Measurements from ENCODE around the gene FAM72C. TPM values are rescaled to one million over a fixed set of nuclear protein-coding genes. Genes with fewer than 3 reads are reported as not detected.
"Not testable (repeated sequence)": the region's sequence is repeated elsewhere in the genome, so short reads cannot be mapped to it uniquely, and the experiment has no call there.

Gene FAM72C
- total and polyA plus RNA-seq, 12 donors: 0.08 to 1.3 (median 0.44) TPM; not detected in 3

DNA sequence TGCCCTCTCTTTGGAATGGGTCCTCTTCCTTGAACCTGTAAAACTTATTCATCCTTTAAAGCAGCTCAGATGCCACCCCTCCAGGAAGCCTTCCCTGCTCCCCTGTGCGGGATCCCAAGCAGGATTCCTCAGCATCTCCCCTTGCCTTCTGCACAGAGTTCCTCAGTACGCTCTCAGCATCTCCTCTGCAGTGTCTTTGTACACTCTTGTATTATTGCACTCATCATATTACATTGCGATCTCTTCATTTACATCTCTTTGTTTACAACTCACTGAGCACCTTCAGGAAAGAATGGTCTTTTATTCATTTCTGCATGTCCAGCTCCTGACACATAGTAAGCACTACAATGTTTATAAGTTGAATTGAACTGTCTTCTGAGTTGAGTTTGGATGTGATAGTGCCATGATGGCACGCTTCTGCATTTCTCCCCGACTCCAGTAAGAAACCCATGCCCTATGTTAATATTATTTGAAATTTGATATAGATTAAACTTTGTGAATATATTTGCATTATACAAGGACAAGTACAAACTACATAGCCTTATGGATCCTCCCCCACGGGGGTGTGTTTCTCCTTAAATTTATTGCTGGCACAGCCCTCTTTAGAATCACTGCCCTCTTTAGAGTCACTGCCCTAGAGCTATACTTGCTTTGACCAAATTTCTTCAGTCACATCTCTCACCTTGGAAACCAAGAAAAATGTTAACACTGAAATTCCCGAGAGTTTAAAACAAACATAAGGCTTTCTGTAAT lies 13.1 kb upstream of the FAM72C start:
- H3K4me3 ChIP-seq; H3K36me3 ChIP-seq (replicated peaks in 1 of 2); H3K4me1 ChIP-seq (replicated peaks in 1 of 2); H3K27me3 ChIP-seq; intact Hi-C loops (cut with DNase I); DNase-seq; H3K9me3 ChIP-seq (replicated peaks in 1 of 3); H3K27ac ChIP-seq: not testable (repeated sequence)
- WGBS, 4 donors: 93 to 100% (median 100%) methylated on average over 3 of the region's 7 CpGs

DNA sequence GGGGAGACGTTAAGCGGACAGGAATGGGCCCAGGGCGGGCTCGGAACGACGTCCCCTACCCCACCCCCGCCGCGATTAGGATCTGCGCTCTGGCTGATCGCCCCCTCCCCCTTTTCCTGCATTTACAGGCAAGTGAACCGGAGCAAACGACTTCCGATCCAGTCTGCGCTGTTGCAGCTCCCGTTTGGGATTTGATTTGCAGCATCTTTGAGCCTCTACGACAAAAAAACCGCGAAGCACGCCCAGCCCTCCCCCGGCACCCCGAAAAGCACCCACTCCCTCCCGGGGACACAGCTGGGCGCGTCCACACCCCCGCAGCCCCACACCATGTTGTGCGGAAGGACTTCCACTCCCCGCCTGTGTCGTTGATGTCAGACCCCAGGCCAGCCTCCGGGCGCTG lies 2.6 kb upstream of the FAM72C start:
- DNase-seq: peak in 2 of 7 donors; percentile 13 to 20
- WGBS, 4 donors: 0 to 2% methylated on average over 10 to 12 of the region's 31 CpGs; no CpG with 5 or more reads in 2 of the 4 donors
- H3K4me1 ChIP-seq (replicated peaks in 1 of 2); intact Hi-C loops (cut with DNase I); H3K27ac ChIP-seq; H3K36me3 ChIP-seq (replicated peaks in 1 of 2); H3K27me3 ChIP-seq; H3K9me3 ChIP-seq (replicated peaks in 1 of 3): not testable (repeated sequence)
- H3K4me3 ChIP-seq: peak overlapping the region in 1 of 4 donors; percentile 45

DNA sequence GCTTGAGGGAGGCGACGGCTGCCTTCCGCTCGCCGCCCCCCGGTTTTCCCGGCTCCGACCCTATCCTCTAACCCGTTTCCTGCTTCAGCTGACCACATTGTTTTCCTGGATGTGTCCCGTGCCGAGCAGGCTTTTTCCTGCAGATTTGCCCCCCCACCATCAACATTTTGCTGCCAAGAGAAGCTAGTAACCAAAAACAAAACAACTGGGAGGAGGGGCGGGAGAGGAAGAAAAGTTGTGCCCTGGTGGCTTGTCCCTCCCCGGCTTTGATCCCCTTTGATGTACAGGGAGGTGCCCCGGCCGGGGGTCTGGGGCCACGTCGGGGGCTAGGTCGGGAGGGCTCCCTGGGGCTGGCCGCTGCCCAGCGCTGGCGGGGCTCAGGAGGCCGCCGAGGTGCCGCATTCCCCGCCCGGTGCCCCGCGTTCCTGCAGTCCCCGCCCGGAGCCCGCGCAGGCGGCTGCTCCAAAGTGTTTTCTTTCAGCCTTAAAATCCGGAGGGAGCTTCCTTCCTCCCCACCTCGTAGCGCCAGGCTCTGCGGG lies 2.2 kb upstream of the FAM72C start:
- H3K27ac ChIP-seq: peak overlapping the region in 1 of 5 donors; percentile 40
- WGBS, 4 donors: 0 to 2% (median 1%) methylated on average over 6 to 14 of the region's 37 CpGs; no CpG with 5 or more reads in 1 of the 4 donors
- peak in 6 of 7 donors; percentile 7 to 60 (median 32) for DNase-seq

DNA sequence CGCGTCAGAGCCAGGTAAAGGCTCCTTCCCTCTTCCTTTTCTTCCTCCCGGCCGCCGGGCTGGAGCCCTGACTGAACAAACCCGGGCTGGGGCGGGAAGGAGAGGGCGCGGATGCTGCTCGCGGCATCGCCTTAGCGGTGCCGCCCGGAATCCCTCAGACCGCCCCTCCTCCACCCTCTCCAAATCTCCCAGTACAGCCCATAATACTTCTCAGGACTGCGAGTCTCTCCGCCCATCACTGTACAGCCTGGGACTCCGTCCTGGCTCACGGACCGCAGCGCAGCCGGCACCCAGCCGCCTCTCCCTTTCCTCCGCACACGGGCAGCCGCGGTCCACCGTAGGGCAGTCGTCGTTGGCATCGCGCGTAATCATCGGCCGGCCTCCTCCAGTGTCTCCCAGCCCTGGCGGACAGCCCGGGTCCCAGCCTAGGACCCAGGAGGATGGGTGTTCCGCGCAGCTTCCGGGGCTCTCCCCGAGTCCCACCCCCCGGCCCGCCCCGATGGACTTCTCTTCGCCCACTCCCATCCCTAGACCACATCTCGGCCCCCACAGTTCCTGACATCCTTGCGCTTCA lies 1.1 kb upstream of the FAM72C start:
- H3K4me1 ChIP-seq (replicated peaks in 1 of 2); DNase-seq; H3K36me3 ChIP-seq (replicated peaks in 1 of 2); intact Hi-C loops (cut with DNase I); H3K4me3 ChIP-seq; H3K27me3 ChIP-seq; H3K9me3 ChIP-seq (replicated peaks in 1 of 3); H3K27ac ChIP-seq: not testable (repeated sequence)
- WGBS, 4 donors: no CpG with 5 or more reads among the region's 48 CpGs

More for the DNA sequence above, 2.2 kb upstream of the FAM72C start:
- intact Hi-C loops (cut with DNase I); H3K9me3 ChIP-seq (replicated peaks in 1 of 3); H3K4me1 ChIP-seq (replicated peaks in 1 of 2); H3K27me3 ChIP-seq; H3K36me3 ChIP-seq (replicated peaks in 1 of 2): not testable (repeated sequence)
- peak overlapping the region in 1 of 4 donors; percentile 45 for H3K4me3 ChIP-seq

DNA sequence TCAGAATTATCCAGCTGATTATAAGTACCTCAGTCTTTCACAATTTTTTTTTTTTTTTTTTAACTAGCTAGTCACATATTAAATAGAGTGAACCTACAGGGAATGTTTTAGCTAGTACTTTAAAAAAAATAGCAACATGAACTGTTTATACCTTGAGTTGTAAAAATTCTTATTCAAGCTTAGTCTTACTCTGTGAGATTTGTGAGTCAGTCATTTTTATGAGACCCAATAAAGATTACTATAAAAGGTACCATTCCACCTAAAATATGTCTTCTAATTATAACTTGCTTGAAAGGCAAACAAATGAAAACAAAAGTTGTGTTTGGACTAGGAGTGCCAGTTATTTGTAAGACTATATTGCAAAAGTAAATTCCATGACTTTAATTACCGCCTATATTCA lies 5.9 kb downstream of the FAM72C start:
- H3K4me3 ChIP-seq; H3K27ac ChIP-seq; H3K27me3 ChIP-seq; intact Hi-C loops (cut with DNase I); DNase-seq; H3K36me3 ChIP-seq (replicated peaks in 1 of 2); H3K9me3 ChIP-seq (replicated peaks in 1 of 3); H3K4me1 ChIP-seq (replicated peaks in 1 of 2): not testable (repeated sequence)
- no CpG with 5 or more reads among the region's 1 CpG for WGBS, 4 donors

DNA sequence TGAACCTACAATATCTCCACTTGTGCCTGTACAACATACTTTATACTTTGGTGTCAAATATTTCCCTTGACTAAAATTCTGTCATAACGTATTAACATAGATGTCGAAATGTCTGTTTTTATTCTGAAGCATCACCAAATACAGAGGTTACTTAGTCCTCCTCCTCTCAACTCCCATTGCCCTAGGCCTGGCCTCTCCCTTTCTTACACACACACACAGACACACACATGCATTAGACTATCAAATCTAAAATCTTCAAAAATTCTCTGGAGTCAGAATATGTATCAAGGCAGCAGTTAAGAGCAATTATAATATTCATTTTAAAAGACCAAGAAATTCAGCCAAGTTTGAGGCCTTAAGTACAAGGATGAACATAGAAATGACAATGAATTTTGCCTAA lies 7.5 kb downstream of the FAM72C start:
- H3K4me1 ChIP-seq (replicated peaks in 1 of 2); H3K9me3 ChIP-seq (replicated peaks in 1 of 3); intact Hi-C loops (cut with DNase I); H3K36me3 ChIP-seq (replicated peaks in 1 of 2); H3K27ac ChIP-seq; H3K4me3 ChIP-seq; H3K27me3 ChIP-seq; DNase-seq: not testable (repeated sequence)
- no CpG with 5 or more reads among the region's 2 CpGs for WGBS, 4 donors

GRCh38 chr1:143955930-143956329 lies 15.9 kb downstream of the FAM72C start:
- WGBS, 4 donors: no CpG with 5 or more reads among the region's 3 CpGs

GRCh38 chr1:143952913-143953312 lies 18.9 kb downstream of the FAM72C start:
- H3K9me3 ChIP-seq (replicated peaks in 1 of 3); DNase-seq; H3K36me3 ChIP-seq (replicated peaks in 1 of 2); H3K27me3 ChIP-seq; H3K4me1 ChIP-seq (replicated peaks in 1 of 2); intact Hi-C loops (cut with DNase I); H3K27ac ChIP-seq; H3K4me3 ChIP-seq: not testable (repeated sequence)
- no CpG with 5 or more reads among the region's 1 CpG for WGBS, 4 donors

More at GRCh38 chr1:143955930-143956329, 15.9 kb downstream of the FAM72C start:
- H3K4me1 ChIP-seq (replicated peaks in 1 of 2); H3K4me3 ChIP-seq; H3K27ac ChIP-seq; H3K36me3 ChIP-seq (replicated peaks in 1 of 2); H3K27me3 ChIP-seq; DNase-seq; H3K9me3 ChIP-seq (replicated peaks in 1 of 3); intact Hi-C loops (cut with DNase I): not testable (repeated sequence)

DNA sequence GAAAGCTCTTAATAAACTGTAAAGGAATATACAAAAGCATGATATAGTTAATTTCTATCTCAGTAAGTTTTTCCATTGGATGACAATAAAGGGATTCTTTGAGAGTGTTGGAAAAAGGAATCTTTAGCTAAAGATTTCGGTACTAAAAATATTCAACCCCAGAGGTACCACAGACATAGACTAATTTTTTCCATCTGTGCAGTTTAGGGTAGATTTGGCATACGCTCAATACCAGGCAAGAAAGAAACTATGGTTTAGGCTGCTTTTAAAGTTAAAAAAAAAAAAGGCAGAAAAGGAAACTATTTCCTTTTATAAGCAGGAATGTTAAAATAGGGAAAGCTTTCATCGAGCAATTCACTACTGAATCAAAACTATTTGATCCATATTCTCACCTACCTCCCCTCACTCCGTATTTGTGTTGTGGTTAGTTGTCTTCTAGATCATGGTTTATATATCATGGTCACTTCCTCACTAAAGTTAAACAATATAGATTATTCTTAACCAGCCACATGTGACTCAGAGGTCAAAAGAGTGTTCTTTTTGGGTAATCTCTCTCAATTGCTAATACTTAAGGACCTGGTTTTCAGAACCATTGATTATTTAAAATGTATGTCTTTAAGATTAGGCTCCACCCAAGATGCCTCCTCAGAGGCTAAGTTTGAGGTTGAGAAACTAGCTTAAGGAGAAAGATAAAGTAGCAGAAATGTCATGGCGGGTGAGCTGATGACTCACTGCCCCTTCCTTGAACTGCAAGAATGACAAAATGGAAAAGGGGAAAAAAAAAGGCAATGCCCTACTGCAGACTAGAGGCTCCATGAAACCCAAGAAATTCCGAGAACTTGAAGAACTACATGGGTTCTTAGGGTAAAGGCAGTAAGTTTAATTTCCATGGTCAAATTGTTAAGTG lies 20.0 kb downstream of the FAM72C start:
- H3K36me3 ChIP-seq (replicated peaks in 1 of 2); intact Hi-C loops (cut with DNase I); H3K4me3 ChIP-seq; H3K9me3 ChIP-seq (replicated peaks in 1 of 3); DNase-seq; H3K4me1 ChIP-seq (replicated peaks in 1 of 2); H3K27me3 ChIP-seq; H3K27ac ChIP-seq: not testable (repeated sequence)
- WGBS, 4 donors: no CpG with 5 or more reads among the region's 6 CpGs

GRCh38 chr1:143947749-143948148 lies 24.0 kb downstream of the FAM72C start:
- DNase-seq; H3K4me3 ChIP-seq; intact Hi-C loops (cut with DNase I); H3K27ac ChIP-seq; H3K9me3 ChIP-seq (replicated peaks in 1 of 3); H3K36me3 ChIP-seq (replicated peaks in 1 of 2); H3K27me3 ChIP-seq; H3K4me1 ChIP-seq (replicated peaks in 1 of 2): not testable (repeated sequence)
- no CpG with 5 or more reads among the region's 2 CpGs for WGBS, 4 donors
